Caco-2 (cell line): ENCODE results near the gene TRAF2. TPM values are rescaled to one million over a fixed set of nuclear protein-coding genes. Genes with fewer than 3 reads are reported as not detected.

Source experiments
- BruUV-seq: library from RNA; stranded (reverse); fragments of 400-500 nt; replicated peaks from 2 replicates; lab custom pipeline; 2021; lab: Mats Ljungman, UMichigan
- CTCF ChIA-PET: fragments of 300-600 bp; sonication (Branson Sonifier 250); formaldehyde crosslinking; loops from one replicate; lab custom pipeline; 2022; ENCODE audit warnings: antibody characterized with exemption; lab: Charles Lee
- POLR2A ChIA-PET: fragments of 300-600 bp; sonication (Branson Sonifier 250); formaldehyde crosslinking; loops from one replicate; lab custom pipeline; 2022; ENCODE audit warnings: antibody characterized with exemption; lab: Charles Lee
- DNase-seq, 2 experiments: peaks; one replicate each; pipeline versions ENCODE4 v3.0.0 to v3.0.0-alpha.2; 2020 to 2022
- H3K27me3 ChIP-seq: replicated peaks from 2 replicates; pipeline ENCODE4 v1.6.0; 2011; ENCODE audit warnings: low read length; ENCODE audit not compliant: control insufficient read depth, insufficient read depth
- H3K36me3 ChIP-seq: 2 replicates; pipeline ENCODE4 v1.5.1; 2011; ENCODE audit warnings: low read length; ENCODE audit not compliant: control insufficient read depth, insufficient read depth
- H3K4me1 ChIP-seq: fragments of 250-450 bp; sonication (Bioruptor Pico); 2 replicates; pipeline ENCODE4 v1.5.1; 2020; ENCODE audit warnings: mild to moderate bottlenecking
- H3K4me3 ChIP-seq: 2 replicates; pipeline ENCODE4 v1.5.1; 2011; ENCODE audit warnings: low read depth, mild to moderate bottlenecking, control low read depth, low read length
- H3K9me3 ChIP-seq: fragments of 250-450 bp; sonication (Bioruptor Pico); 2 replicates; pipeline ENCODE4 v1.5.1; 2020; ENCODE audit warnings: mild to moderate bottlenecking, moderate library complexity
- H3K27ac Mint-ChIP-seq: one replicate; pipeline ENCODE4 v1.8.0; 2022; ENCODE audit warnings: mixed read lengths; ENCODE audit not compliant: unreplicated experiment
- H3K27me3 Mint-ChIP-seq: one replicate; pipeline ENCODE4 v1.8.0; 2022; ENCODE audit warnings: mixed read lengths; ENCODE audit not compliant: insufficient read depth, unreplicated experiment
- H3K36me3 Mint-ChIP-seq: one replicate; pipeline ENCODE4 v1.8.0; 2022; ENCODE audit warnings: mild to moderate bottlenecking, mixed read lengths; ENCODE audit not compliant: insufficient read depth, unreplicated experiment
- H3K4me1 Mint-ChIP-seq: one replicate; pipeline ENCODE4 v1.8.0; 2022; ENCODE audit warnings: low read depth, mixed read lengths; ENCODE audit not compliant: unreplicated experiment
- H3K4me3 Mint-ChIP-seq: one replicate; pipeline ENCODE4 v1.8.0; 2022; ENCODE audit warnings: mild to moderate bottlenecking, moderate library complexity, mixed read lengths; ENCODE audit not compliant: unreplicated experiment
- H3K9me3 Mint-ChIP-seq: one replicate; pipeline ENCODE4 v1.8.0; 2022; ENCODE audit warnings: mixed read lengths; ENCODE audit not compliant: unreplicated experiment
- intact Hi-C: fragments of 100-400 bp; cut with micrococcal nuclease; formaldehyde crosslinking; loops from one replicate; pipeline ENCODE4 v1.10.0; 2022; ENCODE audit not compliant: unreplicated experiment
- total RNA-seq: library from RNA; stranded (reverse); gene quantifications from 2 replicates; pipeline ENCODE4 v1.2.3, GENCODE V29; 2022
- TF ChIP-seq, protein P1 (sequence below), 2 experiments: fragments of 200-600 bp in 1 of 2; IDR thresholded peaks; 1 replicate in 1 of 2; 2 replicates in 1 of 2; pipeline versions ENCODE4 v1.5.1 to v1.8.0; 2011 to 2022; ENCODE audit warnings: antibody characterized with exemption in 1 of 2, control low read depth in 1 of 2, inconsistent platforms in 1 of 2, low read depth in 1 of 2, low read length in 1 of 2, mild to moderate bottlenecking in 1 of 2, moderate library complexity in 1 of 2; ENCODE audit not compliant: insufficient read depth in 1 of 2, severe bottlenecking in 1 of 2, unreplicated experiment in 1 of 2

Gene TRAF2
- total RNA-seq, 1 experiment from 2014 or later, result 41.7 TPM

DNA sequence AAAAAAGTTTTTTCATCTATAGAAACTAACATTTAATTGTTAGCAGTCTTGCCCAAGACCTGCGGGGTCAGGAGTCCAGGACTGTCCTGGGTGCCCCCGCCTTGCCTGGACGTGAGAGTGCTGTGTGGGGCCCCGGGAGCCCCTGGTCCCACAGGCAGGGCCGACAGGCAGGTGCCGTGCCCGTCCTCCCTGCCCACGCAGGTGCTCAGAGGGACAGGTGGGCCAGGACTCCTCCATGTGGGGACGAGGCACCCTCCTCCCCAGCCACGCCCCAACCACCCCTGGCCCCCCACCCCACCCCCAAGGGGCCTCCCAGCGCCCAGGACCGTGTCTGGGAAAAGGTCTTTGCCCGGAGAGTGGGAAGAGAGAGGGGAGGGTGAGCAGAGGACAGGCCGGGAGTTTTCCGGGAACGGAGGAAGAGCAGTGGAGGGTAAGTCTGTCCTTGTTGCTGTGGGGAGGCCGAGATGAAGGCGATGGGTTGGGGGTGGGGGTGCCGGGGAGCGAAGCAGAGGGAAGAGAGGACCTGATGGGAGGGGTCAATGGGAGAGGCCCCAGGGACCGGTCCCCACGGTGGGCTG is 63.0 kb downstream of the TRAF2 start:
- no peaks in the 10 kb centered on the region for H3K9me3 ChIP-seq
- Mint-ChIP-seq H3K4me1 (no peaks in the 10 kb centered on the region), H3K9me3 (no peaks in the 10 kb centered on the region), H3K36me3 (peaks cover 23% of the 10 kb centered on the region), H3K4me3 (peak overlapping the region; percentile 76), H3K27me3 (no peaks in the 10 kb centered on the region), H3K27ac (peak overlapping the region; percentile 94)
- intact Hi-C loops, result loop anchor here (2.0 to 10.0 kb wide), 4 partner anchors 47 to 162 kb away; partner anchors contain the start of genes ABCA2, AJM1, CLIC3 and PHPT1
- ChIA-PET CTCF (interaction anchor here (1.0 to 2.6 kb wide), 3 partner anchors 80 to 137 kb away, joined by 10 to 42 read pairs (median 10); no protein-coding TSS in a partner anchor), POLR2A (interaction anchor here (1.7 kb wide), 1 partner anchor 43 kb away, joined by 13 read pairs; the partner anchor contains the start of gene PAXX)
- DNase-seq, result peak; percentile 58 to 67
- TF ChIP-seq, protein P1, sequence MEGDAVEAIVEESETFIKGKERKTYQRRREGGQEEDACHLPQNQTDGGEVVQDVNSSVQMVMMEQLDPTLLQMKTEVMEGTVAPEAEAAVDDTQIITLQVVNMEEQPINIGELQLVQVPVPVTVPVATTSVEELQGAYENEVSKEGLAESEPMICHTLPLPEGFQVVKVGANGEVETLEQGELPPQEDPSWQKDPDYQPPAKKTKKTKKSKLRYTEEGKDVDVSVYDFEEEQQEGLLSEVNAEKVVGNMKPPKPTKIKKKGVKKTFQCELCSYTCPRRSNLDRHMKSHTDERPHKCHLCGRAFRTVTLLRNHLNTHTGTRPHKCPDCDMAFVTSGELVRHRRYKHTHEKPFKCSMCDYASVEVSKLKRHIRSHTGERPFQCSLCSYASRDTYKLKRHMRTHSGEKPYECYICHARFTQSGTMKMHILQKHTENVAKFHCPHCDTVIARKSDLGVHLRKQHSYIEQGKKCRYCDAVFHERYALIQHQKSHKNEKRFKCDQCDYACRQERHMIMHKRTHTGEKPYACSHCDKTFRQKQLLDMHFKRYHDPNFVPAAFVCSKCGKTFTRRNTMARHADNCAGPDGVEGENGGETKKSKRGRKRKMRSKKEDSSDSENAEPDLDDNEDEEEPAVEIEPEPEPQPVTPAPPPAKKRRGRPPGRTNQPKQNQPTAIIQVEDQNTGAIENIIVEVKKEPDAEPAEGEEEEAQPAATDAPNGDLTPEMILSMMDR (IDR thresholded peaks at IDR 0.05; ENCODE audit: insufficient read depth in 1 of 2, low read depth in 1 of 2, low read length in 1 of 2, severe bottlenecking in 1 of 2, unreplicated experiment in 1 of 2), result no peak
- H3K4me1 ChIP-seq, result peaks cover 45% of the 10 kb centered on the region
- H3K4me3 ChIP-seq, result peak overlapping the region; percentile 60
- BruUV-seq, result no TSS peak
- H3K27me3 ChIP-seq, result no peaks in the 10 kb centered on the region
- no peaks in the 10 kb centered on the region; the same call in 1 of the 2 replicates for H3K36me3 ChIP-seq

GRCh38 chr9:136949817-136950655 is 63.7 kb downstream of the TRAF2 start:
- Mint-ChIP-seq H3K4me1 (no peaks in the 10 kb centered on the region), H3K4me3 (peak overlapping the region; percentile 76), H3K9me3 (no peaks in the 10 kb centered on the region), H3K27me3 (no peaks in the 10 kb centered on the region), H3K36me3 (peaks cover 17% of the 10 kb centered on the region), H3K27ac (peak overlapping the region; percentile 94)
- ChIA-PET CTCF (interaction anchor here (0.6 to 2.6 kb wide), 4 partner anchors 80 to 136 kb away, joined by 5 to 42 read pairs (median 10); partner anchors contain the start of gene SAPCD2), POLR2A (no interaction called here)
- Histone ChIP-seq H3K27me3 (no peaks in the 10 kb centered on the region), H3K36me3 (no peaks in the 10 kb centered on the region; the same call in 1 of the 2 replicates), H3K4me3 (peak overlapping the region; percentile 60), H3K9me3 (no peaks in the 10 kb centered on the region), H3K4me1 (peaks cover 41% of the 10 kb centered on the region)
- DNase-seq, result peak; percentile 99
- BruUV-seq, result TSS peak; percentile 74
- intact Hi-C loops, result loop anchor here (2.0 to 10.0 kb wide), 4 partner anchors 47 to 163 kb away; partner anchors contain the start of genes ABCA2, AJM1, CLIC3 and PHPT1
- TF ChIP-seq, protein P1 (IDR thresholded peaks at IDR 0.05; ENCODE audit: insufficient read depth in 1 of 2, low read depth in 1 of 2, low read length in 1 of 2, severe bottlenecking in 1 of 2, unreplicated experiment in 1 of 2), result peak; percentile 15 to 41

DNA sequence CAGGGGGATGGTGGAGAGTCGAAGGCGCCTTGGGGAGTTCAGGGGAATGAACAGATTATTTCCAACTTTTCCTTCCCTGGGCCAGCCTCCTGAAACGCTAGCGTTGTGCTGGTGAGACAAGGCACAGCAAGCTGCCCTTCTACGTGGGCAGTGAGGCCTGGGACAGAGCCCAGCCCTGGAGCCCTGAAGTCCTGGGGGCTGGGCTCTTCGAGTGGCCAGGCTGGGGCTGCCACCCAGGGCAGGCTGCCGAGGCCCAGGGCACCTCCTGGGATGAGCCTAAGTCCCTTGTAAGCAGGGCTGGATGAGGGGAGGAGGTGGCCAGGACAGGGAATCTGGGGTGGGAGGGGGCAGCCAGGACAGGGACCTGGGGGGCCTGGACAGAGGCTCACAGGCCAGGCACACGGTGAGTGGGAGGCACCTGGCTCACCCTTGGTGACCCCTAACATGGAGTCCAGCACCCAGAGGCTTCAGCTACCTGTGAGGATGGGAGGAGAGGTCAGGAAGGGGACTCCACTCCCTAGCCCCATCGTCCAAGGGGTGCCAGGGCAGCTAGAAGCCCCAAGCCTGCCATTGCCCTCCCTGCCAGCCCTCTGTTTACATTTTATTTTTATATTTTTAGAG is 64.5 kb downstream of the TRAF2 start:
- Mint-ChIP-seq H3K27ac (peak overlapping the region; percentile 94), H3K9me3 (no peaks in the 10 kb centered on the region), H3K4me1 (no peaks in the 10 kb centered on the region), H3K36me3 (peaks cover 12% of the 10 kb centered on the region), H3K4me3 (peak overlapping the region; percentile 76), H3K27me3 (no peaks in the 10 kb centered on the region)
- no peaks in the 10 kb centered on the region for H3K9me3 ChIP-seq
- POLR2A ChIA-PET, result no interaction called here
- H3K27me3 ChIP-seq, result no peaks in the 10 kb centered on the region
- no peak for DNase-seq
- TF ChIP-seq, protein P1 (IDR thresholded peaks at IDR 0.05; ENCODE audit: insufficient read depth in 1 of 2, low read depth in 1 of 2, low read length in 1 of 2, severe bottlenecking in 1 of 2, unreplicated experiment in 1 of 2), result no peak
- H3K4me1 ChIP-seq, result peaks cover 34% of the 10 kb centered on the region
- no TSS peak for BruUV-seq
- no peaks in the 10 kb centered on the region; the same call in 1 of the 2 replicates for H3K36me3 ChIP-seq
- CTCF ChIA-PET, result interaction anchor here (0.6 to 1.2 kb wide), 2 partner anchors 23 to 78 kb away, joined by 3 to 5 read pairs; no protein-coding TSS in a partner anchor
- intact Hi-C loops, result no loop called here
- H3K4me3 ChIP-seq, result peak overlapping the region; percentile 60
